HG03108 (cell line): Measurements from ENCODE around the gene SHISA8.
"Not testable (repeated sequence)": the region's sequence is repeated elsewhere in the genome, so short reads cannot be mapped to it uniquely, and the experiment has no call there.

Experiments used
- ATAC-seq: cut with Tn5 transposase; IDR thresholded peaks from one replicate; pipeline ENCODE4 v1.9.1; 2021; ENCODE audit warnings: moderate library complexity; ENCODE audit not compliant: unreplicated experiment

SHISA8 gene

GRCh38 chr22:41900652-41901312 lies 14.1 kb downstream of the SHISA8 start:
- no peak for ATAC-seq

DNA sequence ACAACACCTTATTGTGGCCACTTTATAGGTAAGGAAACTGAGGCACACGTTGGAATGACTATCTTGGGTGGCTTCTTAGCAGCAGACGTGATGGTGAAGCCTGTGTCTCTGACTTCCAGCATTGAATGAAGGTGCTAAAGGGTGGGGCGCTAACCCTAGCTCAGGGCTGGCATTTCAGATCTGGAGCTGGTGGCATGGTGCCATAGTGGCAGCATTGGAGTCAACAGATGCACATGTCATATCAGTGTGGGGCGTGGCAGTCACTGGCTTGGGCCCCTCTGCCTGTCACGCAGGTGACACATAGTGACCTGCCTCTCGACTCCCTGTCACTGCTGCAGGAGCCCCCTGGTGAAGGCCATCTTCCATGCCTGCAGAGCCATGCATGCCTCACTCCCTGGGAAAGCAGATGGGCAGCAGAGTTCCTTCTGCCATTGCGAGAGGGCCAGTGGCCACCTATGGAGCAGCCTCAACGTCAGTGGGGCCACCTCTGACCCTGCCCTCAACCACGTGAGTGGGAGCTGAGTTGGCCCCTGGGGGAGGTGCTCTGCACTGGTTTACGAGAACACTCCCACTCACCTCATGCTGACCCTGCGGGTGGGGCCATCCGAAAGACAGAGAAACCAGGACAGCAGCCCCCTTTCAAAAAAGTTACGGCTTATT lies 14.8 kb downstream of the SHISA8 start:
- ATAC-seq, result no peak

- no peak for ATAC-seq
Observed at GRCh38 chr22:41899110-41899509, 15.8 kb downstream of the SHISA8 start.

DNA sequence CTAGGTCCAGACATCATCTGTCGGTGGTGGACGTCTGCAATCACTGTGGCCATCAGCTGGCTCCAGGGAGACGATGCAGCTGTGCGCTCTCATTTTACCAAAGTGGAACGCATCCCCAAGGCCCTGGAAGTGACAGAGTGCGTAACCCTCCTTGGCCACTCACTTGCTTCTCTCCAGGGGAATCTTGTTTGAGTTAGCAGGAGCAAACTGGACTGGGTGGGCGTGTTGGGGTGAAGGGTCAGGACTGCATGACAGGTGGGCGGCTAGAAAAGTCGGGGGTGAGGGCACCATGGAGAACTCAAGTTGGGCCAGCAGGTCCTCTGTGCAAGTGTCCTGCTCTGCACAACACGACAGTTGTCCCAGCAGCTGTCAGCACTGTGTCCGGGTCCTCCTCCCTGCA lies 16.2 kb downstream of the SHISA8 start:
- ATAC-seq, result no peak

DNA sequence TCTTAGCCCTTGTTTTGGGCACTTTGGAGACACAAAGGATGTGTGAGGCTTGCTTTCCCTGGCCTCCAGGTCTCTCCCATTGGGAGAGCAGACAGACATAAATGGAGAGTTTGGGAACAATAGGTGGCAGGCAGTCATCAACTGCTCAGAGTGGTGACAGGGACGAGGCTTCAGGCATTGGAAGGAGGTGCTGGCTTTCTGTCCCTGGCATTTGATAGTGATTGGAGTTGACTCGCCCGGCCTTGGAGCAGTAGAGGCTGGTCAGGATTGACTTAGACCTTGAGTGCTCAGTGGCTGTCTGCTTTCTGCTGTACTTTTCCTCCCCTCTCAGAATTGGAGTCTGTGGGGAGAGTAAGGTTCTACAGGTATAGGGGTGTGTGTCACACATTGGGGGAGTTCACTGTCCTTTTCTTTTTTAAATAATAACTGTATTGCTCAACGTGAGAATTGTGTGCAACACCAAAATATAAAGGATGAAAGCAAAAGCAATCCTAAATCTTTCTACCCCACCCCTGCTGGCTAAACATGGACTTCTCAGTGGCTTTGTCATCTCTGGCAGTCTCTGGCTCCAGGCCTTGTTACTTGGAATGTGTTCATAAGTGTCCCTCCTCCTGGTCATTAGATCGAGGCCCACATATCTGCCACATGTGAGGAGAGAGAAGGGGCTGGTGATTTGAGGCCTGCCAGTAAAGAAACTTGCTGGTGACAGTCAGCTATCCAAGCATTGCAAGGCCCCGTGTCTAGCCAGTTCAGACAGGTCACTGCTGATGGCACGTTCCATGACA lies 21.1 kb downstream of the SHISA8 start:
- no peak for ATAC-seq

GRCh38 chr22:41892721-41893120 lies 22.2 kb downstream of the SHISA8 start:
- ATAC-seq, result no peak

DNA sequence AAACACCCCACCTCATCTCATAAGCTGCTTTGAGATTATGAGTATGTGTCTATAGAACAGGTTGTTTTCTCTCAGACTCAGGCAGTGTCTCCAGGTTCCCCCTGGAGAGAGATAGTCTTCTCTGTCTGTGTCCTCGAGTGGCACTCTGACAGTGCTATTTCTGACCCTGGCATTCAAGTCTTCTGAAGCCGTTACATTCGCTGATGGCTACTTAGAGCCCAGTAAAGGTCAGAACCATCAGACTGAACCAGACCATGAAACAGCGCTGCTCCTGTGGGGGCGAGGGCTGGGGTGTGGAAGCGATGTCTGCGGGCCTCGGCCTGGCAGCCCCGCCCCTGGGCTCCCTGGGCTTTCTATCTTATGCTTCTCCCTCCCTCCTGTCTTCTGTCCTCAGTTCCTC lies 23.5 kb downstream of the SHISA8 start:
- no peak for ATAC-seq

DNA sequence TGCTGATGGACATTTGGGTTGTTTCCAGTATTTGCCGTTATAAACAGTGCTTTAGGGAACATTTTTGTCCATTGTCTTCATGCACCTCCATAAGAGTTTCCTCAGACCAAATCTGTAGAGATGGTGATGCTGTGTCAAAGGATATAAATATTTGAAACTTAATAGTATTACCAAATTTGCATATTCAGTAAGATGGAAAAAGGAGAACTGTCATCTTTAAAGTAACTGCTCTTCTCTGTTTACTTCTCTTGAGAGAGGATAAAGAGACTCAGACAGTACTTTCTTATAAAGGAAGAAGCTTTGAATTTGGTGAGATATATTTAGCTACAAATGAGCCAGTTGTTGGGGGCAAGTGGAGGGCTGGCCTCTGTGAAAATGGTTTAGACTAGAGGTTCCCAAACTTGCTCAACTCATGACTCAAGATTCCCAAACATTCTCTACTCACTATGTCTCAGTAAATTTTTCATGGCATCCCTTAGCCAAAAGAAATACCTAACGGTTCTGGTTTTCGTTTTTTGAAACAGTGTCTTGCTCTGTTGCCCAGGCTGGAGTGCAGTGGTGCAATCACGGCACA lies 26.2 kb downstream of the SHISA8 start:
- no peak for ATAC-seq

DNA sequence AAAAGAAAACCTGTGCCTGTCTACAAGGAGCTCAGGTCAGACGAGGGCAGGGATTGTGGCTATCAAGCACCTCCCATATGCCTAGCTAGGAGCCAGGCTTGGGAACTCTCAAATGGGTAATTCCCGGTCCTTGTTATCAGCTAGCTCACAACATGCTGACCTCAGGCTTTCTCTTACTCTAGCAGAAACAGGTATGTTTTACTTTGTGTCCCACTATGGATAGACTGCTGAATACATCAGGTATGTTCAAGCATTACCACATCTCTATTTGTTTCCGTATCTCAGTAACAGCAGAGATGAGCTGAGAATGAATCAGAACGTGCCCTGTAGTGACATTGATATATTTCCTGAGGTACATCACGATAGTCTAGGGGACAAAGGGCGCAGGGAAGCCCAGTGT lies 29.4 kb downstream of the SHISA8 start:
- ATAC-seq, result no peak

DNA sequence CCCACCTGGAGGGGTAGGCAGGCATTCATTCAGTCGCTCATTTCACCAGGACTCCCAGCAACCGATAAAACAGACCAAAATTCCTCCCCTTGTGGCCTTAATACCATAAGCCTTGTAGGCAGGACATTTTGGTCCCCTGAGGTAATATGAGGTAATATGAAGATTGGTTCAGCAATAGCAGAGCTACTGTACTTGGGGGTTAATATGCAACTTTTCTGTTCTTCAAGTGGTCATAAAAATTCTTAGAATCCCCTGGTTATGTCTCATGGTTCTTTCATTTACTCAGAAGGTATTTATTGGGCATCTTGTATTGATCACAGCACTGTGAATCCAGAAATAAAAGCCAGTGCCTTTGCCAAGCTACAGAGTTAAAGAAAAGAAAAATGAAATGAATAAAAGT lies 29.8 kb downstream of the SHISA8 start:
- no peak for ATAC-seq

DNA sequence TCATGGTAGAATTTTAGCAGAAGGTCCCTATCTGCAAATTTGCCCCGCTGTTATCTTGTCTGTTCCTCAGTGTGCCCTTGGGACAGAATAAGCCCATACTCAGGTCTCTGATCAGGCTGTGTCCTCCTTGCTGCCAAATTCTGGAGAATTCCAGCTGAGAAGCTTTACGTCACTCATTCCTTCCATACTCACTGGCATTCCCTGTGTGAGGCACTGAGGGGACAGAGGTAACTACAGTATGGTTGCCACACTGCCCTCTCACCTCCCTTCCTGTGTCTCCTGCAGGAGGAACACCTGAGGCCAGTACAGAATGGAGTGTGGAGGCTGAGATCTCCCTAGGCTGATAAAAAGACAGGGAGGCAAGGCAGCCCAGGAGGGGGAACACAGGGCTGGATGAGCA lies 31.5 kb downstream of the SHISA8 start:
- no peak for ATAC-seq

- ATAC-seq, result no peak
Observed at GRCh38 chr22:41880653-41881052, 34.2 kb downstream of the SHISA8 start.

GRCh38 chr22:41876675-41877074 lies 38.2 kb downstream of the SHISA8 start:
- no peak for ATAC-seq

- no peak for ATAC-seq
Observed at GRCh38 chr22:41876275-41876674, 38.6 kb downstream of the SHISA8 start.

GRCh38 chr22:41875531-41876270 lies 39.2 kb downstream of the SHISA8 start:
- ATAC-seq, result no peak

GRCh38 chr22:41874090-41874489 lies 40.8 kb downstream of the SHISA8 start:
- no peak for ATAC-seq

DNA sequence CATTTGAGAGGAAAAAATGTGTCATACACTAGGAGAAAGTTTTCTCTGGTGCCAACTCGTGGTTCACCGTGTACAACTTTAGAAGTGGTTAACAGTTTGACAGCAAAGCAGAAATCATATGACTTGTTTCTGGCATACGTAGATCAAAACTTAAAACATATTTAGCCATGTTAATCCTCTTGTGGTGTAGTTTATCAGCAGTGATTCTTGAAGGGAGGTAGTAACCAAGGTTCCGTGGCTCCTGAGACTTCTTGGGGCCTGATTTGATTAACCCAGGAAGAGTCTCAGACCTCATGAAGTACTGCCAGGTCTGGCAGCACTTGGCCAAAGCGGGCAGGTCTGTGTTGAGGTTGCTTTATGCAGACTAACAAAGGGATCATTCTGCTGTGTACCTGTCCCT lies 41.5 kb downstream of the SHISA8 start:
- ATAC-seq, result no peak

DNA sequence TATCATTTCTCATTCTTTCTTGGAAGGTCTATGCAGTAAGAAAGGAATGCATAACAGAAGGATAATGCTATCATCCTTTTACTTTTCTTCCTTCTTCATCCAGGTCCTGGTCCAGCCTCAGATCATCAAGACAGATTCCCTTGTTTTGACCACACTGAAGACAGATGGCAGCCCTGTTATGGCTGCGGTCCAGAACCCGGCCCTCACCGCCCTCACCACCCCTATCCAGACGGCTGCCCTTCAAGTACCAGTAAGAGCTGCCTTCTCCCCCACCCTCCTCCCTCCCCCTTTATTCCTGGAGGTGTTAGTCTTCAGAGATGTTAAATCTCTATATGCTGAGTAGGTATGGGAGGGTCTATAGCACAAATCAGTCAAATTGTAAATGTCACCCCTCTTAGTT lies 44.1 kb downstream of the SHISA8 start:
- no peak for ATAC-seq

DNA sequence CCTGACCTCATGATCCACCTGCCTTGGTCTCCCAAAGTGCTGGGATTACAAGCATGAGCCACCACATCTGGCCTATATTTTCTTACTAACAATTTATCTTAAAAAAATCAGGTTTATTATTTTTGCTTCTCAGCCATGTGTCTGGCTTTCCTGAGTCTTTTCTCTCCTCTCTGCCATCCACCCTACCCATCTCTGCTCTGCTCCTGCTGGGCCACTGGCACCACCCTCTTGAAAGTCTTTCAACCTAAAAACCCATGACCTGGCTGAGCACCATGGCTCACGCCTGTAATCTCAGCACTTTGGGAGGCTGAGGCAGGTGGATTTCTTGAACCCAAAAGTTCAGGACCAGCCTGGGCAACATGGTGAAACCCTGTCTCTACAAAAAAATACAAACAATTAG lies 44.8 kb downstream of the SHISA8 start:
- not testable (repeated sequence) for ATAC-seq

DNA sequence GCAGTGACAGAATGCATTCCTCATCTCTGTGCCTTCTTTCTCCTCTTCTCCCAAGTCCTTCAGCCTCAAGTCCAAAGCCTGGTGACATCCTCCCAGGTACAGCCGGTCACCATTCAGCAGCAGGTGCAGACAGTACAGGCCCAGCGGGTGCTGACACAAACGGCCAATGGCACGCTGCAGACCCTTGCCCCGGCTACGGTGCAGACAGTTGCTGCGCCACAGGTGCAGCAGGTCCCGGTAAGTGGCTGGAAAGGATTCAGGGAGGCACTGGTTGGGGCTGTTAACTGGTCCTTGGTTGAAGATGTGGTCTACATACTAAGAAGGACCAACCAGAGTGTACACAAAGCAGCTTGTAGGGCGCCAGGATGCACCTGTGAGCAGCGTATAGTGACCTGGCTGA lies 46.3 kb downstream of the SHISA8 start:
- ATAC-seq, result no peak

DNA sequence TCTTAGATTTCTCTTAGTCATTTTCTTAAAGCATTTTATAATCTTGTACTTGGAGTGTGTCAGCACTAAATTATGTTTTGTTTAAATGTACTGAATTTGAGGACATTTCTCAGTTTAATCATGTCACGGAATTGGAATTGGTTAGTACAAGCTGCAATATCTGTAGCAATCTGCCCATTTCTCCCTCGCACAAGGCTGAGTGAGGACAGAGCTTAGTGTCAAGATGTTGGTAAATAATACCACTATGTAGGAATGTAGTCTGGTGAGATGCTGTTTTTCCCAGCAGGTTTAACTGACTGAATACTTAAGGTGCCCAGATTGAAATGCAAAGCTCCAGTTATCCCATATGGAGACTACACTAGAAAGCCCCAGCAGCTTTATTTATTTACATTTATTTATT lies 51.4 kb downstream of the SHISA8 start:
- no peak for ATAC-seq
